C4-2B (cell line): ENCODE measurements around the gene LANCL2.

ENCODE experiments used
- H3K27ac ChIP-seq: fragments of 450-650 bp; 2 replicates; pipeline ENCODE4 v1.5.1; 2017
- CTCF ChIP-seq: fragments of 450-650 bp; conservative IDR thresholded peaks from 2 replicates; pipeline ENCODE4 v1.5.1; 2017; ENCODE audit warnings: mild to moderate bottlenecking
- ZFX ChIP-seq: fragments of 450-650 bp; IDR thresholded peaks from 2 replicates; pipeline ENCODE4 v1.6.1; 2017

LANCL2 gene

GRCh38 chr7:55440040-55440690, 75.0 kb downstream of the LANCL2 start:
- TF ChIP-seq CTCF (no peak), ZFX (no peak)

DNA sequence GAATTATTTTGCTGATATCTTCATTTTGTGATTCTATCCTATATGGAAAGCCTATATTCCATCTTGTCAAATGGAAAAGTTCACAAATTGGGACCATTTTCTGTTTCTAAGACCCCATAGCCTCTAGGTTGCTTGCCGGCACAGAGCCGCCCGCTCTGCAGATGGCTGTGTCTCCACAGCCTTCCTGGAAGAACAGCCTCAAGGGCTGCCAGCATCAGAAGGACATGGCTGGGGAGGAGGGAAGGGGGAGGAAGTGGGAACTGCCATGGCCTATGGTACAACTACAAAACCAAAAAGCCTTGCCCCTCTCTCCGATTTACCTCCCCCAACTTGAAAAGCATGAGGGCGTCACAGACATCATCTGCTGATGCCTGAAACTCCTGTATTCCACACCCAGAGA, 75.9 kb downstream of the LANCL2 start:
- no peak for TF ChIP-seq ZFX
- no peak for TF ChIP-seq CTCF
- H3K27ac ChIP-seq: no peak overlapping the region

More at GRCh38 chr7:55440040-55440690, 75.0 kb downstream of the LANCL2 start:
- no peak overlapping the region for H3K27ac ChIP-seq

DNA sequence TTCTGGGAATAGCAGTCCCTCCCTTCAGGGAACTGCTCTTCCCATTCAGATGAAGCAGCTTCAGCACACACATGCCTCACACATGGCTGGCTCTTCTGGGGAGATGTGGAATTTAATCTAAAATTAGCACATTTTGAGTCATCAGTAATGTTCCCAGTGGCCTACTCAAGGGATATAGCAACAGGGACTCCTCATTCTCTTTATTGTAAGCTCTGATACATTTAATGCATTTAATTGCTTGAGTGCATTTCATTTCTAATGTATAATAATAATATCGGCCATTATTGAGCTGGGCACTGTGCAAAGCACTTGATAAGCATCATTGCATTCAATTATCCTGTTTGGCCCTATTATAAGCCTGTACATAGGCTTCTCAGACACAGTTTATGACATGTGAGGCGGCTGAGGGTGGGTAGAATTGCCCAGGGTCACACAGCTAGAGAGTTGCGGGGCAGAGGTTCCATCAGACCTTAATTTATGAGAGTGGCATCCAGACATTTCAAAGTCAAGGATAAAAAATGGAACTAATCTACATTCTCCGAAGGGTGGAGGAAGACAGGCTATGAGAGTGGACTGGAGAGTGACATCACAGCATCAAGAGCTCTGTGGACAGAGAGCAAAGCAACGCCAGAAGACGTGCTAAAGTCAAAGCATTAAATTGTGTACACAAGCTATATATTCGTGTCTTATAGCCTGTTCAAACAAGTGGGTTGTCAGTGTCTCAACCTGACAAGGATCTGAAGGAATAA, 76.8 kb downstream of the LANCL2 start:
- no peak overlapping the region for H3K27ac ChIP-seq
- TF ChIP-seq ZFX (no peak), CTCF (no peak)

DNA sequence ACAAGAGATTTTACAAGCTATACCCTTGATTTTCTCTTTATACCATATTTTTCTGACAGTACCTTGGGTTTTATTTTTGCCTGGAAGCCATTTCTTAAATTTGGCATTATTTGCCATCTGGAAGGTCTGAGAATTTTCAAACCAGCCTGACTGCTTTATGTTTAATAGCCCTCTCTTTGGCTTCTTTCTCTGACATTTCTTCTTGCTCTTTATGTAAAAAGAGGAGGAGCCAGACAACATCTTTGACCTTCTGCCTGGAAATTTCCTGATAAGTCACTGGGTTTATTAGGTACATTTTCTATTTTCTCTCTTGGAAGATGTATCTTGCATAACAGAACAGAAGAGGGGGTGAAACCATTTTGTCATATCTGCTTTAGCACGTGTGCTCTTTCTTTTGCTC, 79.6 kb downstream of the LANCL2 start:
- no peak for TF ChIP-seq ZFX
- no peak for TF ChIP-seq CTCF
- H3K27ac ChIP-seq: peak overlapping the region; percentile 69

DNA sequence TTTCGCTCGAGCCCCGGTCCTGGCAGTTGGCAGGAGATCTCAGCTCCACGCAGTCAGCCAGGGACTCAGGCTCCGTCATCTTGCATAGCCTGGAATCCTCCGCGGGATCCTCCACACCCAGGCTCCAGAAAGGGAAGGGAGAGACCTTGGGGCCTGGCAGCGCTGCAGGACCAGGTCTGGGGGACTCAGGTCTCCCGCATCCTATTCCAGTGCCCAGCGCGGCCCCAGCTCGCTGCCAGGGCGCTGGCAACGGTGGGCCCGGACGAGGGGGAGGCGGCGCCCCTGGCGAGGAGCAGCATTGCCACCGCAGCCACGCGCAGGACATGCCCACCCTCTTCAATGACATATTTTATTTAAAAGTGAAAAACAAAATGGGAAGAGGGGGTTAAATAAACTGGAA, 83.4 kb downstream of the LANCL2 start:
- TF ChIP-seq ZFX: no peak
- no peak for TF ChIP-seq CTCF
- no peak overlapping the region for H3K27ac ChIP-seq

DNA sequence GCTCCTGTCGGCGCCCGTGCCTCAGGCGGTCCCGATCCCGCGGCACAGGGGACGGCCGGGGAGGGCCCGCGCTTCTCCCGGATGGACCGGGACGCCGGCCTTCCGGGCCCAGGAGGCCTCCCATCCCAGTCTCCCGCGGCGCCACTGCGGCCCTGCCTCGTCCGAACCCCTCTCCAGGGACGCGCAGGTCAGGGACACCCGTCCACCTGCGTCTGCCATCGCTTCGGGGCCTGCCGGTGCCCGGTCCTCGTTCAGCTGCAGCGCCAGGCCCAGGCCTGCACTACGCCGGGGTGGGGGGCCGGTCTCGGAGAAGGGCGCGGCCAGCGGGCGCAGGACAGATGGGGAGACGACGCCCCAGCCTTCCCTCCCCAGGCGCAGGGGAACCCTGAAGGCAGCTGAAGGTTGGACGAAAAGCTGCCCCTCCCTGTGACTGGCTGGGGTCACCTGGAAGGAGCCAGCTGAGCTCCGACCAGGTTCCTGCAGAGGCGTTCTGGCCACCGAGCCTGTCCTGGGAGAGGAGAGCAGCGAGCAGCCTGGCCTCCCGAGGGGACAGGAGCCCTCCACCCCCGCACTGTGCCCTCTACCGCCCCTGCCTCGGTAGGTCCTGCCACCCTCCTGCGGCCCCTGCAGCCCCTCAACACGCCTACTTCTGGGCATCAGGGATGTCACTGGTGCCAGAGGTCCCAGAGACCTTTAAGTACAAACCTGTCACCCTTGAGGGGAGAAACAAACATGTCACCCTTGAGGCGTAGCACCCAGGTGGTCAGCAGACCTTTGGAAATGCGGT, 84.3 kb downstream of the LANCL2 start:
- H3K27ac ChIP-seq: no peak overlapping the region
- TF ChIP-seq ZFX (no peak), CTCF (no peak)

GRCh38 chr7:55449992-55450535, 84.9 kb downstream of the LANCL2 start:
- TF ChIP-seq CTCF (no peak), ZFX (no peak)
- no peak overlapping the region for H3K27ac ChIP-seq
